HG02970 (cell line): ENCODE data around the gene UBE2M.
"Not testable (repeated sequence)": the region's sequence is repeated elsewhere in the genome, so short reads cannot be mapped to it uniquely, and the experiment has no call there.

Source experiments
- ATAC-seq: cut with Tn5 transposase; IDR thresholded peaks from one replicate; pipeline ENCODE4 v1.9.1; 2021; ENCODE audit warnings: mild to moderate bottlenecking, moderate library complexity, moderate number of reproducible peaks; ENCODE audit not compliant: unreplicated experiment, low FRiP score

The UBE2M gene

GRCh38 chr19:58558066-58558622, at the start of gene UBE2M:
Gene UBE2M, minus strand, starts transcription at chr19:58558611. Its CDS starts 230 bp downstream, at chr19:58558381.
- no peak for ATAC-seq

- not testable (repeated sequence) for ATAC-seq
These were observed 48.8 kb upstream of the UBE2M start for GRCh38 chr19:58607213-58607612.

GRCh38 chr19:58606251-58606896, 48.0 kb upstream of the UBE2M start:
- not testable (repeated sequence) for ATAC-seq

GRCh38 chr19:58586133-58586765, 27.8 kb upstream of the UBE2M start:
- no peak for ATAC-seq

- no peak for ATAC-seq
These were observed 27.2 kb upstream of the UBE2M start for GRCh38 chr19:58585442-58586132.

GRCh38 chr19:58584498-58585441, 26.4 kb upstream of the UBE2M start:
- ATAC-seq = no peak

- ATAC-seq = no peak
These were observed 24.6 kb upstream of the UBE2M start for GRCh38 chr19:58582985-58583384.

GRCh38 chr19:58581227-58582141, 23.1 kb upstream of the UBE2M start:
- peak; percentile 50 for ATAC-seq

GRCh38 chr19:58579473-58580142, 21.2 kb upstream of the UBE2M start:
- no peak for ATAC-seq

GRCh38 chr19:58578012-58578925, 19.9 kb upstream of the UBE2M start:
- no peak for ATAC-seq

- not testable (repeated sequence) for ATAC-seq
These were observed 19.2 kb upstream of the UBE2M start for GRCh38 chr19:58577581-58577980.

- ATAC-seq = peak; percentile 28
These were observed 17.0 kb upstream of the UBE2M start for GRCh38 chr19:58575183-58576041.

GRCh38 chr19:58573658-58574164, 15.3 kb upstream of the UBE2M start:
- ATAC-seq = no peak

GRCh38 chr19:58572818-58573657, 14.6 kb upstream of the UBE2M start, which contains the start of gene MZF1:
Gene MZF1, minus strand, starts transcription at chr19:58573335. Its CDS starts 1,946 bp downstream, at chr19:58571389.
- ATAC-seq = peak; percentile 57

- no peak for ATAC-seq
These were observed 13.8 kb upstream of the UBE2M start for GRCh38 chr19:58572026-58572817.
